8988T (cell line): ENCODE results near the gene LRIG1.
"Not testable (repeated sequence)": the region's sequence is repeated elsewhere in the genome, so short reads cannot be mapped to it uniquely, and the experiment has no call there.

Experiments used
- DNase-seq: peaks from one replicate; pipeline ENCODE4 v3.0.0; 2011

The LRIG1 gene

GRCh38 chr3:66441129-66441528 is 59.7 kb downstream of the LRIG1 start:
- DNase-seq: no peak

GRCh38 chr3:66439666-66440344 is 61.0 kb downstream of the LRIG1 start:
- DNase-seq: no peak

- DNase-seq: no peak
These were observed 62.8 kb downstream of the LRIG1 start for GRCh38 chr3:66438046-66438445.

- DNase-seq: no peak
These were observed 63.4 kb downstream of the LRIG1 start for GRCh38 chr3:66437341-66437929.

GRCh38 chr3:66435989-66436388 is 64.8 kb downstream of the LRIG1 start:
- DNase-seq: no peak

GRCh38 chr3:66434726-66435125 is 66.1 kb downstream of the LRIG1 start:
- DNase-seq: no peak

- no peak for DNase-seq
These were observed 67.4 kb downstream of the LRIG1 start for GRCh38 chr3:66433522-66433782.

GRCh38 chr3:66432767-66433521 is 67.9 kb downstream of the LRIG1 start:
- DNase-seq: no peak

GRCh38 chr3:66432041-66432766 is 68.6 kb downstream of the LRIG1 start:
- DNase-seq: no peak

GRCh38 chr3:66431494-66431893 is 69.3 kb downstream of the LRIG1 start:
- DNase-seq: no peak

GRCh38 chr3:66430876-66431275 is 69.9 kb downstream of the LRIG1 start:
- no peak for DNase-seq

- DNase-seq: peak; percentile 53
These were observed 72.1 kb downstream of the LRIG1 start for GRCh38 chr3:66428733-66429132.

- DNase-seq: no peak
These were observed 72.8 kb downstream of the LRIG1 start for GRCh38 chr3:66427951-66428474.

GRCh38 chr3:66427352-66427751 is 73.5 kb downstream of the LRIG1 start:
- no peak for DNase-seq

GRCh38 chr3:66426135-66426534 is 74.7 kb downstream of the LRIG1 start:
- DNase-seq: no peak

GRCh38 chr3:66425576-66426114 is 75.2 kb downstream of the LRIG1 start:
- DNase-seq: no peak

GRCh38 chr3:66425032-66425431 is 75.8 kb downstream of the LRIG1 start:
- DNase-seq: no peak

- no peak for DNase-seq
These were observed 77.0 kb downstream of the LRIG1 start for GRCh38 chr3:66423791-66424190.

GRCh38 chr3:66421893-66422292 is 78.9 kb downstream of the LRIG1 start:
- DNase-seq: not testable (repeated sequence)

- not testable (repeated sequence) for DNase-seq
These were observed 79.7 kb downstream of the LRIG1 start for GRCh38 chr3:66421144-66421543.

- no peak for DNase-seq
These were observed 81.8 kb downstream of the LRIG1 start for GRCh38 chr3:66419036-66419435.

- no peak for DNase-seq
These were observed 82.3 kb downstream of the LRIG1 start for GRCh38 chr3:66418475-66418931.
